Panc1 (cell line): Measurements from ENCODE around the gene FAM216B. TPM values are rescaled to one million over a fixed set of nuclear protein-coding genes. Genes with fewer than 3 reads are reported as not detected.

Experiments used
- ATAC-seq: fragments of 200-7000 bp; cut with Tn5 transposase; 2 replicates; pipeline ENCODE4 v1.9.1; 2020; ENCODE audit warnings: mild to moderate bottlenecking, moderate library complexity
- BruUV-seq: library from RNA; stranded (reverse); fragments of 400-500 nt; replicated peaks from 2 replicates; lab custom pipeline; 2021; lab: Mats Ljungman, UMichigan
- CTCF ChIA-PET: fragments of 300-600 bp; sonication (Branson Sonifier 250); formaldehyde crosslinking; loops from one replicate; lab custom pipeline; 2022; ENCODE audit warnings: antibody characterized with exemption; lab: Charles Lee
- POLR2A ChIA-PET: fragments of 300-600 bp; sonication (Branson Sonifier 250); formaldehyde crosslinking; loops from one replicate; lab custom pipeline; 2022; ENCODE audit warnings: antibody characterized with exemption; lab: Charles Lee
- DNase-seq: peaks from one replicate; pipeline ENCODE4 v3.0.0-alpha.2; 2010; ENCODE audit warnings: low read depth, low spot score
- H3K27ac ChIP-seq: 2 replicates; pipeline ENCODE4 v1.5.1; 2011; ENCODE audit warnings: mild to moderate bottlenecking, low read length, inconsistent platforms
- H3K27me3 ChIP-seq: fragments of 200-500 bp; sonication (Bioruptor generic); 2 replicates; pipeline ENCODE4 v1.6.0; 2014; ENCODE audit warnings: low read length, inconsistent platforms; ENCODE audit not compliant: control insufficient read depth, insufficient read depth
- H3K36me3 ChIP-seq: fragments of 200-500 bp; sonication (Bioruptor generic); 2 replicates; pipeline ENCODE4 v1.5.1; 2014; ENCODE audit warnings: inconsistent platforms, mild to moderate bottlenecking, low read length, moderate library complexity; ENCODE audit not compliant: control insufficient read depth, insufficient read depth
- H3K4me1 ChIP-seq: 2 replicates; pipeline ENCODE4 v1.5.1; 2011; ENCODE audit warnings: inconsistent platforms, mild to moderate bottlenecking, low read length, moderate library complexity; ENCODE audit not compliant: control insufficient read depth, insufficient read depth
- H3K4me3 ChIP-seq, 2 experiments: 2 replicates each; pipeline ENCODE4 v1.5.1; 2011 to 2012; ENCODE audit warnings: low read depth in 2 of 2, low read length in 2 of 2, mild to moderate bottlenecking in 2 of 2, inconsistent platforms in 1 of 2, moderate library complexity in 1 of 2
- H3K9me3 ChIP-seq: fragments of 200-500 bp; sonication (Bioruptor generic); 2 replicates; pipeline ENCODE4 v1.5.1; 2014; ENCODE audit warnings: low read depth, mild to moderate bottlenecking, inconsistent platforms, low read length, moderate library complexity; ENCODE audit not compliant: control insufficient read depth, insufficient read depth
- POLR2AphosphoS5 ChIP-seq: IDR thresholded peaks from 2 replicates; pipeline ENCODE4 v1.6.1; 2012; ENCODE audit warnings: mild to moderate bottlenecking, low read depth, low read length, moderate library complexity
- SIN3A ChIP-seq: IDR thresholded peaks from 2 replicates; pipeline ENCODE4 v1.6.1; 2012; ENCODE audit warnings: low read depth, mild to moderate bottlenecking, low read length, moderate library complexity, borderline replicate concordance; ENCODE audit not compliant: insufficient read depth
- TCF7L2 ChIP-seq: IDR thresholded peaks from 2 replicates; pipeline ENCODE4 v1.6.1; 2011; ENCODE audit warnings: mild to moderate bottlenecking, low read depth, low read length, inconsistent platforms
- in situ Hi-C: cut with HindIII; loops from 2 replicates; pipeline ENCODE4 v1.10.0; 2016; ENCODE audit warnings: low sequenced_read_pairs, low pct_unique_long_range_greater_than_20kb
- intact Hi-C: fragments of 100-400 bp; cut with micrococcal nuclease; formaldehyde crosslinking; loops from one replicate; pipeline ENCODE4 v1.10.0; 2022; ENCODE audit not compliant: unreplicated experiment
- total RNA-seq: library from RNA; stranded (reverse); gene quantifications from one replicate; pipeline ENCODE4 v1.2.1, GENCODE V29; 2021; ENCODE audit not compliant: unreplicated experiment
- TF ChIP-seq, protein P1 (sequence below): fragments of 450-650 bp; IDR thresholded peaks from 2 replicates; pipeline ENCODE4 v1.5.1; 2017; ENCODE audit warnings: mild to moderate bottlenecking
- TF ChIP-seq, protein P2 (sequence below), 2 experiments: IDR thresholded peaks; 2 replicates each; pipeline ENCODE4 v1.6.1; 2011 to 2012; ENCODE audit warnings: low read depth in 2 of 2, control low read depth in 1 of 2, low read length in 1 of 2, mild to moderate bottlenecking in 1 of 2, moderate library complexity in 1 of 2; ENCODE audit not compliant: insufficient read depth in 1 of 2

Gene FAM216B
- total RNA-seq, 1 experiment from 2014 or later, result 0.05 TPM

DNA sequence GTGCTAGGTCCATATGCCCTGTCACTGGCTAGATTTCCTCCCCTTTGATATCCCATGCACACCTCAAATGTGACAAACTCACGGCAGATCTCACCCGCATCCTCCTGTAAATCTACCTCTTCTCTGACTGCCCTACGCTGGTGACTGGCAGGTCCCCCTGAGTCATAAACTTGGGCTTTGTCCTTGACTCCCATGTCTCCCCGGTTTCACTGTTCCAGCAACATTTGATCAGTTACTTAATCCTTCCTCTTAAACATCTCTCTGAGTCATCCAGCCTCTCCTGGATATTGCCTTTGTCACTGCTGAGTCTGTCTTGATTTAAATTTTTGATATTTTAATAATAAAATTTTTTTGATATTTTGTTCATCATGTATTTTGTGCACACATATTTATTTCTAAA is 26.5 kb downstream of the FAM216B start:
- ATAC-seq (no peak), DNase-seq (no peak)
- TF ChIP-seq TCF7L2 (no peak), POLR2AphosphoS5 (no peak), SIN3A (no peak)
- TF ChIP-seq, protein P1, sequence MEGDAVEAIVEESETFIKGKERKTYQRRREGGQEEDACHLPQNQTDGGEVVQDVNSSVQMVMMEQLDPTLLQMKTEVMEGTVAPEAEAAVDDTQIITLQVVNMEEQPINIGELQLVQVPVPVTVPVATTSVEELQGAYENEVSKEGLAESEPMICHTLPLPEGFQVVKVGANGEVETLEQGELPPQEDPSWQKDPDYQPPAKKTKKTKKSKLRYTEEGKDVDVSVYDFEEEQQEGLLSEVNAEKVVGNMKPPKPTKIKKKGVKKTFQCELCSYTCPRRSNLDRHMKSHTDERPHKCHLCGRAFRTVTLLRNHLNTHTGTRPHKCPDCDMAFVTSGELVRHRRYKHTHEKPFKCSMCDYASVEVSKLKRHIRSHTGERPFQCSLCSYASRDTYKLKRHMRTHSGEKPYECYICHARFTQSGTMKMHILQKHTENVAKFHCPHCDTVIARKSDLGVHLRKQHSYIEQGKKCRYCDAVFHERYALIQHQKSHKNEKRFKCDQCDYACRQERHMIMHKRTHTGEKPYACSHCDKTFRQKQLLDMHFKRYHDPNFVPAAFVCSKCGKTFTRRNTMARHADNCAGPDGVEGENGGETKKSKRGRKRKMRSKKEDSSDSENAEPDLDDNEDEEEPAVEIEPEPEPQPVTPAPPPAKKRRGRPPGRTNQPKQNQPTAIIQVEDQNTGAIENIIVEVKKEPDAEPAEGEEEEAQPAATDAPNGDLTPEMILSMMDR, result no peak
- TF ChIP-seq, protein P2, sequence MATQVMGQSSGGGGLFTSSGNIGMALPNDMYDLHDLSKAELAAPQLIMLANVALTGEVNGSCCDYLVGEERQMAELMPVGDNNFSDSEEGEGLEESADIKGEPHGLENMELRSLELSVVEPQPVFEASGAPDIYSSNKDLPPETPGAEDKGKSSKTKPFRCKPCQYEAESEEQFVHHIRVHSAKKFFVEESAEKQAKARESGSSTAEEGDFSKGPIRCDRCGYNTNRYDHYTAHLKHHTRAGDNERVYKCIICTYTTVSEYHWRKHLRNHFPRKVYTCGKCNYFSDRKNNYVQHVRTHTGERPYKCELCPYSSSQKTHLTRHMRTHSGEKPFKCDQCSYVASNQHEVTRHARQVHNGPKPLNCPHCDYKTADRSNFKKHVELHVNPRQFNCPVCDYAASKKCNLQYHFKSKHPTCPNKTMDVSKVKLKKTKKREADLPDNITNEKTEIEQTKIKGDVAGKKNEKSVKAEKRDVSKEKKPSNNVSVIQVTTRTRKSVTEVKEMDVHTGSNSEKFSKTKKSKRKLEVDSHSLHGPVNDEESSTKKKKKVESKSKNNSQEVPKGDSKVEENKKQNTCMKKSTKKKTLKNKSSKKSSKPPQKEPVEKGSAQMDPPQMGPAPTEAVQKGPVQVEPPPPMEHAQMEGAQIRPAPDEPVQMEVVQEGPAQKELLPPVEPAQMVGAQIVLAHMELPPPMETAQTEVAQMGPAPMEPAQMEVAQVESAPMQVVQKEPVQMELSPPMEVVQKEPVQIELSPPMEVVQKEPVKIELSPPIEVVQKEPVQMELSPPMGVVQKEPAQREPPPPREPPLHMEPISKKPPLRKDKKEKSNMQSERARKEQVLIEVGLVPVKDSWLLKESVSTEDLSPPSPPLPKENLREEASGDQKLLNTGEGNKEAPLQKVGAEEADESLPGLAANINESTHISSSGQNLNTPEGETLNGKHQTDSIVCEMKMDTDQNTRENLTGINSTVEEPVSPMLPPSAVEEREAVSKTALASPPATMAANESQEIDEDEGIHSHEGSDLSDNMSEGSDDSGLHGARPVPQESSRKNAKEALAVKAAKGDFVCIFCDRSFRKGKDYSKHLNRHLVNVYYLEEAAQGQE (IDR thresholded peaks at IDR 0.05; ENCODE audit: insufficient read depth in 1 of 2, low read depth in 2 of 2, low read length in 1 of 2), result no peak
- in situ Hi-C loops (no loop called here), intact Hi-C loops (no loop called here)
- H3K9me3 ChIP-seq, result no peaks in the 10 kb centered on the region
- no TSS peak for BruUV-seq
- no peak overlapping the region for H3K4me3 ChIP-seq
- no peaks in the 10 kb centered on the region for H3K4me1 ChIP-seq
- CTCF ChIA-PET, result no interaction called here
- no peaks in the 10 kb centered on the region for H3K36me3 ChIP-seq
- no peak overlapping the region for H3K27ac ChIP-seq
- POLR2A ChIA-PET, result no interaction called here
- H3K27me3 ChIP-seq, result no peaks in the 10 kb centered on the region

DNA sequence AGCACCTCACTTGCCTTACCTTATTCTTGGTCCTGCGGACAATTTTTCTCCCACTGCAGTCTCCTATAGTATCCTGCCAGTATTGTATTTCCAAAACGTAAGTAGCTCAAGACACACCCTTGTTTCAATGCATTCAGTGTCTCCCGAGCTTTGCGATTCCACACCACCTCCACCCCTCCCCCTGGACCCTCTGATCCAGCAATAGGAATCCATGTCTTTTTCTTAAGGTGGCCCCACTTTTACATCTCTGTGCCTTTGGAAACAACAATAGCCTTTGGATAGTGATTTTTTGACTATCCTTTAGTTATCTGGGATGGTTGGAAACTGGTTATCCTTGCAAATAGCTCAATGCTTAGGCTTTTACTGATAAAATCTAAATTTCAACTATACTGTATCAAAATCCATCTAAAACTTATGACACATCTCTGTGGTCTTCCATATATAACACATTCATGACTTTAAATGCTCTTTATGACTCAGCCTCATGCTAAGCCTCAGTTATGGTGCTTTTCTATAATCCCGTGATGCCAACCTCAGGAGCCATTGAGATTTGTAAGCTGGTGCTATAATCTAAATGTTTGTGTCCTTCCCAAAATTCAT is 27.1 kb downstream of the FAM216B start:
- ChIA-PET POLR2A (no interaction called here), CTCF (no interaction called here)
- ATAC-seq (no peak), DNase-seq (no peak)
- H3K27me3 ChIP-seq, result no peaks in the 10 kb centered on the region
- H3K27ac ChIP-seq, result no peak overlapping the region
- TF ChIP-seq TCF7L2, result no peak
- TF ChIP-seq, protein P2 (IDR thresholded peaks at IDR 0.05; ENCODE audit: insufficient read depth in 1 of 2, low read depth in 2 of 2, low read length in 1 of 2), result no peak
- no peak for TF ChIP-seq POLR2AphosphoS5
- TF ChIP-seq, protein P1, result no peak
- TF ChIP-seq SIN3A, result no peak
- H3K4me1 ChIP-seq, result no peaks in the 10 kb centered on the region
- in situ Hi-C loops, result no loop called here
- intact Hi-C loops, result no loop called here
- H3K36me3 ChIP-seq, result no peaks in the 10 kb centered on the region
- H3K4me3 ChIP-seq, result no peak overlapping the region
- H3K9me3 ChIP-seq, result no peaks in the 10 kb centered on the region
- BruUV-seq, result no TSS peak
